ENCODE results near the gene STK25.
"Not testable (repeated sequence)": the region's sequence is repeated elsewhere in the genome, so short reads cannot be mapped to it uniquely, and the experiment has no call there.

Gene STK25

DNA sequence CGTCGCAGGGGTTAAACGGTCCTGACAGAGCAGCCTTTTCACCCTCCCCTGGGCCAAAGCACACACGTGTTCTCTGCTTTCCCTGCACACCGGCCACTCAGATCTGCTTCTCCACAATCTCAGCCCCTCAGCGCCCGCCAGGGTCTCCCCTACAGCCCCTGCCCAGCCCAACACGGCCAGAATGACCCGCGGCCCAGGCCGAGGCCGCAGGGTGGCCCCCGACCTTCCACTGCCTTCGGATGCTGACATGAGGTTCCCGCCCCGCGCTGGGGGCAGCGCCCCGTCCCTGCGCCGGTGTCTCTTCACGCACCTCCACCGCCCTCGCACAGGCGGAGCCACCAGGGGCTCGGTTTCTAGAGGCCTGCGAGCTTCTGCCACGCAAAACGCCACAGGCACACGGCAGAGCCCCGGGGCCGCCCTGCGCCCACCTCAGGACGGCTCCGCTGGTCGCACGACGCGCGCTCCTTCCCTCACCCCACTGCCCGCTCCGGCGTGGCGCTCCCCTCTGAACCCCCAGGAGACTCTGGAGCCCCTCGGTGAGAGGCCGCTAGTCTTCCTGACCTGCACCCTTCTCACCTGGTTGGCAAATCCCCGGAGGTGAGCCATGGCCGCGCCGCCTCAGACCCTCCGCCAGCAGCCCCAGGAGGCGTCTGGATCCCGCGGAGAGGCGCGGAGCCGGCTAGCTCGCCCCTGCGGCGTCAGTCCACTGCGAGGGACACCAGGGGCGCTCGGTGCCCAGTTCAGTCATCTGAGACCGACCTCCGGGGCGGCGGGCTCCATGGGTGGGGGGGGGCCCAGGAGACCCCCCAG is 749 bp downstream of the STK25 start:
- DNase-seq (ENCODE audit: low read depth) = peak; percentile 16

DNA sequence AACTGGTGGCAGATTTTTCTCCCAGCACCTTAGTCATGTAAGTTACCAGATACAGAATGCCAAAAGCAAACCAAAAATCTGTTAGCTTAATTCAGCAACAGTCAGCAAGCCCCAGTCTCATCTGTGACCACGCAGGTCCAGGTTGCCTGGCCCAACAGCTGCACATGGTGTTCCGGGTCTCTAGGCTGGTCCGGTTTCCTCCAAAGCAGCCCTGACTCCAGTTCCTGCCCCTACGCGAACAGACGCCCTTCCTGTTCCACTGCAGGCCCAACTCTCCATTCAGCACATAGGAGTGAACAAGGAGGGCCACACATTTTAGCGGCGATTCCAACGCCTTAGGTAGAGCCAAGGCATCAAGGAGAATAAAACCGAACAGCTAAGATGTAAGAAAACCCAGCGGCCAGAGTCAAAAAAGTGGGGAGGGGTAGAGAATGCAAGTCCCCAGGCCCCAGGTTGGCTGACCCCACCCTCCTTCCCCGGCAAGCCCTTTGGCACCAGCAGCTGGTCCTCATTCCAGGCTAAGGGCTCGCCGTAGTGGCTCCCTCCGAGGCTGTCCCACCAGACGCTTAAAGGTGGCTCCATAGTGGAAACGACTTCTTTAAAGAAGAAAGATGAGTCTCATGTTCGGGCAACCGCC is 1.5 kb downstream of the STK25 start:
- DNase-seq (ENCODE audit: low read depth) = no peak

DNA sequence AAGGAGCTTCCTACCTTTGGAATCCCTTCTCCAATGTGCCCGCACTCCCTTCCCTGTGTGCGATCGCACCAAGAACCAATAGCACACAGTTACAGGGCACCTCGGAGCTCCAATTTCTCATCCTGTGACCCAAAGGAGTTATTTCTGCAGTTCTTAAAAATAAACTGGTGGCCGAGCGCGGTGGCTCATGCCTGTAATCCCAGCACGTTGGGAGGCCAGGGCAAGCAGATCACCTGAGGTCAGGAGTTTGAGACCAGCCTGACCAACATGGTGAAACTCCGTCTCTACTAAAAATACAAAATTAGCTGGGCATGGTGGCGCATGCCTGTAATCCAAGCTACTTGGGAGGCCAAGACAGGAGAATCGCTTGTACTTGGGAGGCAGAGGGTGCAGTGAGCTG is 2.1 kb downstream of the STK25 start:
- not testable (repeated sequence) for DNase-seq (ENCODE audit: low read depth)

DNA sequence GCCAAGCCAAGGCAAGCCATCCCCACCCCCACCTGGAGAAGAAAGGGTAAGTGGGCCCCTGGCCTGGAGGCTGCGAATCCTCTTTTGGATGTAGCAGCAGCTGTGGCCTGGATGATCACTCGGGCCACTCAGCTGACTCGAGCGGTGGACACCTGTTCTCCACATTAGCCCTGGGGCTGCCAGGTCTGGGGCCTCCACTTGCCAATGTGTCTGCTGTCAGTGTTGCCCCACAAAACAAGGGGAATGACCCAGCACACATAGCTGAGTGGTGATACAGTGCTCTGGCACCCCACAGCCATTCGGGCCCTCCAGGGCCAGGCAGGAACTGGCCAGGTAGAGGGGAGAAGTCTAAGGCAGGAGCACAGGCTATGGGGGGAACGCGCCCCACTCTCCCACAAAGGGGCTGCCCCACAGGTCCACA is 2.6 kb downstream of the STK25 start:
- DNase-seq (ENCODE audit: low read depth) = no peak

DNA sequence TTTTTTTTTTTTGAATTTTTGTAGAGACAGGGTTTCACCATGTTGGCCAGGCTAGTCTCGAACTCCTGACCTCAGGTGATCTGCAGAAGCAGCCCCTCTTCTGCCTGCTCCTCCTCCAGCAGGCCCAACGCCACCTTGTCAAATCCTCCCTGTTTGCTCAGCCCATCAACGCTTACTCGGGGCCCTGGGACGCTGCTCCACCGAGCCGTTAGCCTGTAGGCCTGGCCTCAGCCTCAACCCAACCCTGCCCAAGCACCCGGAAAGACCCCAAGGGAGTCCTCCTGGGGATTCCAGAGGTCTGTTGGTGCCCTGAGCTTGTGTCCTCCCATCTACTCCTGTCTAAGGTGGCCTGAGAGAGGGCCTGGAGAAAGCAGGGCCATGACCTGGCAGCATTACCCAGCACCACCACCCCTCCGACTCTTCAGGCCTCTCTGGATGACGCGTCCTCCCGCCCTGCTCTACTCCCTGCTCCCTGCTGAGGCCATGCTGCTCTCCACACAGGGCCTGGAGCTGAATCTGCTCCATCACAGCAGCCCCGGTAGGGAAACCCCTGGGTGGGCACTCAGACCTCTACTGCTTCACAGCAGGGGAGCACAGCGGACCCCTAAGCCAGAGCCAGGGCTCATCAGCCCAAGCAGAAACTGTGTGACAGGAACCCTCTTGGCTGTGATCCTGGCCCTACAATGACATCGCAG is 3.2 kb downstream of the STK25 start:
- DNase-seq (ENCODE audit: low read depth) = no peak

DNA sequence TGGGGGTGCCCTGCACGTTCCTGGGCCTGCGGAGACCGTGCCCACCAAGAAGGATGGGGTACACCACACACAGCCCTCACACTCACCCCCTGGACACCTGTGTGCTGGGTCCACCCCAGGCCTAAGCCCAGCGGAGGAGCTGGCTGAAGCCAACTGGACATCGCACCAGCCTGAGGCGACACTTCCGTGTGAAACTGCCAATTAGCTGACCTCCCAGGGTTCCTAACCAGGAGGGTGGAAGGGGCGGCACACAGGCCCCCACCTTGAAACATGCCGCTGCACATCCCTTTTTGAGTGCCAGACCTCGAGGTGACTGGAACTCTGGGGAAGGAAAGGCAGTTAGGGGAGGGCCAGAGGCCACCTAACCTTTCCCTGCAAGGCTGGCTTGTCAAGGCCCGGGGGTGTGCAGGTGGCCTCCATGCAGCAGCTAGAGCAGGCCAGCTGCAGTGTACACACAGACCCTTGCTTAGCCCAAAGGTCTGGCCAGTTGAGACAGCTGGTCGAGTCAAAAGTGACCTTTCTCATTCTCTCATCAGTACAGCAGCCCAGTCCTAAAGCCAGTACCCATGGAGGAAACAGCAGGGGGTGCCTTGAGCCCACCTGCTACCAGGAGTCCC is 4.5 kb downstream of the STK25 start:
- DNase-seq (ENCODE audit: low read depth) = no peak

DNA sequence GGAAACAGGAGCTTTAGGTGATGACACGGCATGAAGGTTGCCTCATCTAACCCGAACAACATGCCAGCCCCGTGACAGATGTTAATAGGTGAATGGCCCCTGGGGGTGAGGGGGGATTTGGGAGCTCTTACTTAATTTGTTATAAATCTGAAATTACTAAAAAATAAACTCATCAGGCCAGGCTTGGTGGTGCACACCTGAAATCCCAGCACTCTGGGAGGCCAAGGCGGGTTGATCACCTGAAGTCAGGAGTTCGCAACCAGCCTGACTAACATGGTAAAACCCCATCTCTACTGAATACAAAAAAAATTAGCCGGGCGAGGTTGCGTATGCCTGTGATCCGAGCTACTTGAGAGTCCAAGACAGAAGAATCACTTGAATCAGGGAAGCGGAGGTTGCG is 6.1 kb downstream of the STK25 start:
- no peak for DNase-seq (ENCODE audit: low read depth)

DNA sequence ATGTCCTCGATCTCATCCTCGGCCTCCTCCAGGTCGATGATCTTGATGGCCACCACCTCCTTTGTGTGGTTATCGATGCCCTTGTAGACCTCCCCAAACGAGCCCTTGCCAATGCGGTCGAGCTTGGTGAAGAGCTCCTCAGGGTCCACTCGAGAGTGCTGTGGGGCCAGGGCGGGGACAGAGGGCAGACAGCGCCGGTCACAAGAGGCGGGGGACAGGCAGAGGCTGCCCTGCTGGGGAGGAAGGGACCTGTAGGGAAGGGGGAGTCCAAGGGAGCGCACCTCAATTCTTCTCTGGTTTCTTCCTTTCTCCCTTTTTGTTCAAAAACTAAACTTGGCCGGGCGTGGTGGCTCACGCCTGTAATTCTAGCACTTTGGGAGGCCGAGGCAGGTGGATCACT is 6.8 kb downstream of the STK25 start:
- no peak for DNase-seq (ENCODE audit: low read depth)

DNA sequence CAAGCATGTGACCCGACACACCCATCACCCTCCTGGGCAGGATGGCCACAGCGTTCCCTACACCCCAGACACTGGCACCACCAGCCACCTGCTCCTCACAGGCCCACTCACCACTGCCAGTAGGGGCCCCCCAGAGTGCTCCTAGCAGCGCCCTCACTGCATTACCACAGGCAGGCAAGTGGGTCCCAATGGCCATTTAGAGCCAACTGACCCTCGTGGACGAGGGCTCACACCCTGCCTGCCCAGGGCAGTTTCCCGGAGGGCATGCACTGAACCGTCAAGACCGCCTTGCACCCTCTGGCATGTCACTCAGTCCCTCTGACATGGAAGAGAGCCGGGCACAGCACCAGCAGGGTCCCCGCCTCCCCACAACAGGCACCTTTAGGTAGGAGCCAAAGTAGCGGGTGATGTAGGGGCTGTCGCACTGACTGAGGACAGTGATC is 7.3 kb downstream of the STK25 start:
- DNase-seq (ENCODE audit: low read depth) = no peak

DNA sequence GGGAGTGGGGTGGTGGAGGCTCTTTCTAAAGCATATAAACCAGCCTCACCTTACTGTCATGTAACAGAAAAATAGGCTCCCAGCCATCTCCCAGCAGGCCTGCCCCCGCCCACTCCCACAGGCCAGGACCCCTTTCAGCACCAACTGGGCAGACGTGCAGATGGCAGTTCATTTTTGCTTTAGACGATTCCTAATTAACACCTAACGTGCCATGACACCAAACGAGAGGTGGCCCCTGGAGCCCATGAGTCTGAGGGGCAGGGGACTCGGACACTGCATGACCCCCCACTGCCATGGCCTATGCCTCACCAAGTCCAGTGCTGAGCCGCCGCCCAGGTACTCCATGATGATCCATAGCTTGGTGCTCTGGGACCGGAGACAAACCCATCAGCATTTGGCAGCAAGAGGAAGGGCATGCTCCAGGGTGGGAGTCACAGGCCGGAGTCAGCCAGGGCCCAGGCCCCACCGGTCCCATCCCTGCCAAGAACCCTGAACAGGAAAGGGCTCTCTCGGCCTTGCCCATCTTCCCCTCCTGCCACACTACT is 7.9 kb downstream of the STK25 start:
- no peak for DNase-seq (ENCODE audit: low read depth)

DNA sequence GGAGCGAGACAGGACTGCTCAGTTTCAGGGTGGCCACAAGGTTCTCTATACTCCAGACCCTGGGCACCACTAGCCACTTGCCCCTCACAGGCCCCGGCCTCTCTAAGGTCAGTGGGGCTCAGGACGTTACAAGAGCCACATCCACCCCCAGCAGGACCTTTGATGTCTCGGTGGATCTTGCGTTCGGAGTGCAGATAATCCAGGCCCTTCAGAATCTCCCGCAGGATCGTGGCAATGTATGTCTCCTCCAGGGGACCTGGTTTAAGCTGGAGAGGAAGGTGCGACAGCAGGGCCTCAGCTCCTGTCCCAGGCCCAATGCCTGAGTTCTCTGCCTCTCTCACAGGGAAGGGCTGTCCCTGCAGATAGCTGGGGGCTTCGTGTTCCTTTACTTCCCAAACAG is 8.4 kb downstream of the STK25 start:
- DNase-seq (ENCODE audit: low read depth) = no peak

DNA sequence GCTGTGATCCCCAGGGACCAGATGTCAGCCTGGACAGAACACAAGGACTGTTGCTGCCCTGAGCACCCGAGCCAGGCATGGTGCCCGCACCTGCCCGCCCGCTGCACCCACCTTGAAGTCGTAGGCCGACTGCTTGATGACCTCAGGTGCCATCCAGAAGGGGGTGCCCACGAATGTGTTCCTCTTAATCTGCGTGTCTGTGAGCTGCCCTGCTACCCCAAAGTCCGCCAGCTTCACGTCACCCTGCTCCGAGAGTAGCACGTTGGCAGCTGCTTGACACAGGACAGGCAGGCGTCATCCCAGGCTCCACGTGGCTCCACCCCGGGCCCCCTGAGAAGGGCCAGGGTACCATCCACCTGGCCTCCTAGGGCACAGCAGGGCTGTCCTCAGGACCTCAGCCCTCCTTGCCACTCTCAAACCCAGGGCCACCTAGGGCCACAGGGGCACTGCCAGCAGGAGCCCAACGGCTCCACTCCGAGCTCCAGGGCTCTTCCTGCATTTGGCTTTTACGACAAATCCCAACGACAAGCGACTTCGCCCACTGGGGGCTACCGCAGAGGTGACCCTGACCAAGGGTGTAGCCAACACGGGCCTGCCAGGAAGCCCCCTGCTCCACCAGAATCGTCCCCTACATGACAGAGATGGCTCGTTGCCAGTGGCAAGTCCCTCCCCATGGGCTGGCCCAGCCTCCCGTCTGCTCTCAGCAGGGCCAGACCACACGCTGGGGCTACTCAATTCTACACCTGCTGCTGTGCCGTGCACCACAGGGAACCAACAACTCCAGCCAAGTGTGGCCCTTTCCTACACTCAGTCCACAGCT is 9.0 kb downstream of the STK25 start:
- no peak for DNase-seq (ENCODE audit: low read depth)

DNA sequence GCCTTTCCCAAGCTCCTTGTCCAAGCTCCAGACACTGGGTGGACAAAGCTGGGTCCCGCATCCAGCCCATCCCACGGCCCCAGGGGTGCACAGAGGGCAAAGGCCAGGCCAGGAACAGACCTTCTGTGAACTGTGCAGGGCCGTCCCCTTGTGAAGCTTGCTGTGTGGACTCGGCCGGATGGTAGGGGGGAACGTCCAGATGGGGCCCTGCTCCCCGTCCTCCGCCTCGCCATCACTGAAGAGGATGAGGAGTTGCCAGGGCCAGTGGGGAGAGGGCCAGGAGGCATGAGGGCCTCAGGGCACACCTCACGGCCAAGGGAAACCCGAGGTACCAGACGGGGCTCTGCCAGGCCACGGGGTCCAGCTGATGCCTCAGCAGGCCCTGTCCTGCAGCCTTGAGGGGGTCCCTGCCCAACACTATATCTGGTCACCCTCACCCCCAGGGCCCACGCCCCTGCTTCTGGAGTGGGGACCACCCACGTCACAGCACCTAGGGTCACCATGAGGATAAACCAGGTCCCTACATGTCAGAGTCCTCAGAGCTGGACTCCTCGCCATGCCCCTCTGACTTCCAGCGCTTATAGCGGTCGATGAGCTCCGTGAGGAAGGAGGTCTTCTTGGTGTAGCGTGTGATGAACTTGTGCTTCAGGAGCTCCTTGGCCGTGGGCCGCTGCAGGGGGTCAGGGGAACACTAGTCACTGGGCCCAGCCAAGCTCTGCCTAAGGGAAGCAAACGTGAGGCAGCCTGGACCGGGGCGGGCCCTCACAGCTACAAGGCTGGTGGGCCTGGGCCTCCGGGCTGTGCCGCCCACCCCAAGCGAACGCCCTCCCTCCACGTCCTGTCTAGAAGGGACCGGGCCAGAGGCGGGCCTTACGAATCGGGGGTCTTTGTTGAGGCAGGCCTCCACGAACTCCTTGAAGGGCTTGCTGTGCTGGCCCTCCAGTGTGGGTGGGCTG is 10.0 kb downstream of the STK25 start:
- DNase-seq (ENCODE audit: low read depth) = no peak

DNA sequence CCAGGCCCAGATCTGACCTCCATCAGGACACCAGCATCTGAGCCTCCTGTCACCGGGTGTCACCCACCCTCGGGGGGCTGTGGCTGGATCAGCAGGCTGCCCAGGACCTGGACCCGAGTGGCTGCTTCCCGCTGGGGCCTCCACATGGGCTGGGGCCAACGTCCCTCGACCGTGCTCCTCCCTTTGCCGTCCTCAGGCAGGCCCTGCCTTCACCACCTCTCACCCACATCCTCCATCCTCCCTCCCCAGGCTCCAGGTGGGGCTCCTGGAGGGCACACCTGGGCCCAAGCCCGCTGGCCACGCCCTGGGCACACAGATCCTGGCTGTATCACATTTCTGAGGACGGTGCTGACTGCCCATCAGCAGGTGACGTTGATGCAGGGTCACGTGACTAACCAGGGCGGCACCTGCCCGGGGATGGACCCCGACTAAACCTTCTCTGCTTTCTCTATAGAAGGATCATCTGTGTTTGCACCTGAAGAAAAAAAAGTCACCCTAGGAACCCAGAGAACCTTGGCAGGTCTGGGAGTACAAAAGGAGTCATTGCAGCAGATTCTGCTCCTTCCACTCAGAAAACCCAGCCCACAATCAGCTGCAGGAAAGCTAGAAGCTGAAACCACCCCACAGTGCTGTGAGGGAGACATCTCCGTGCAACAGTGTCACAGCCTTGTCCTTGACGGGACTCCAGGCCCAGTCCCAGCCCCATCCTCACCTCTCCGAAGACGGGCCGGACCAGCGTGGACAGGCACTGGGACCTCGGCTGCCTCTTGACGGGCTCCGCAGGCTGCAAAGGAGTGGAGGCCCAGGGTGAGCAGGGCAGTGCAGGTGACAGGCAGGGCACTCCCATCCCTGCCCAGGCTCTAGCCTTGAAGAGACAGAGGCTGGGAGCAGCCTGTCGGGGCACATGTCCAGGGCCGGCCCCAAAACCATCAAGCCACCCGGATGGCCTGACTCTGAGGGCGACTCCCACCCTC is 11.2 kb downstream of the STK25 start:
- no peak for DNase-seq (ENCODE audit: low read depth)

DNA sequence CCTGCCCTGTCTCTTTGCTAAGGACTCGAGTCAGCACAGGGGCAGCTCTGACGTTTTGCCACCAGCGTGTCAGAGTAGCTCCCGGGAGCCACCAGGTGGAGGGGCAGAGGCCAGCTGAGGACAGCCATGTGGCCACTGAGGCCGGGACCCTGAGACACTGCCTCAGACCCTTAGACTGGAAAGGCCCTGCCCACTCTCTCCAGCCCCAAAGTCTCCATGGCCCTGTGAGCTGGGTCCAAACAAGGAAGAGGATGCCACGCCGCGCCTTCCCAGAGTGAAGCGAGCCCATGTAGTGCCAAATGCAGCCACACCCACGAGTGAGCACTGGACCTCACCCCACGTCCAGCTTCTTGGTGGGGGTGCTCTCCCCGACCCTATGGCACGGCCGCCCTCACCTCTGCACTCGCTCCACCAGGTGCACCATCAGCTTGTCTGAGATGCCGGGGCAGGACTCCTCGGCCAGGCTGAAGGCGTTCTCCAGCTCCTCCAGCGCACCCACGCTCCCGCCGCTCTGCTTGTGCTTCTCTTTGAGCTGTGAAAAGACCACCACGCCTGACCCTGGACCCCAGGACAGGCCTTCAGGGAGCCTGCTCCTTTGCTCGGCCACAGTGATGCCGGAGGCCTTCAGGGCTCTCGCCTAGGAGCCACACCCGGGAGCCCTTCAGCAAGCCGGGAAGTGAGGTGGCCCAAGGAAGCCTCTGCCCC is 12.2 kb downstream of the STK25 start:
- no peak for DNase-seq (ENCODE audit: low read depth)

DNA sequence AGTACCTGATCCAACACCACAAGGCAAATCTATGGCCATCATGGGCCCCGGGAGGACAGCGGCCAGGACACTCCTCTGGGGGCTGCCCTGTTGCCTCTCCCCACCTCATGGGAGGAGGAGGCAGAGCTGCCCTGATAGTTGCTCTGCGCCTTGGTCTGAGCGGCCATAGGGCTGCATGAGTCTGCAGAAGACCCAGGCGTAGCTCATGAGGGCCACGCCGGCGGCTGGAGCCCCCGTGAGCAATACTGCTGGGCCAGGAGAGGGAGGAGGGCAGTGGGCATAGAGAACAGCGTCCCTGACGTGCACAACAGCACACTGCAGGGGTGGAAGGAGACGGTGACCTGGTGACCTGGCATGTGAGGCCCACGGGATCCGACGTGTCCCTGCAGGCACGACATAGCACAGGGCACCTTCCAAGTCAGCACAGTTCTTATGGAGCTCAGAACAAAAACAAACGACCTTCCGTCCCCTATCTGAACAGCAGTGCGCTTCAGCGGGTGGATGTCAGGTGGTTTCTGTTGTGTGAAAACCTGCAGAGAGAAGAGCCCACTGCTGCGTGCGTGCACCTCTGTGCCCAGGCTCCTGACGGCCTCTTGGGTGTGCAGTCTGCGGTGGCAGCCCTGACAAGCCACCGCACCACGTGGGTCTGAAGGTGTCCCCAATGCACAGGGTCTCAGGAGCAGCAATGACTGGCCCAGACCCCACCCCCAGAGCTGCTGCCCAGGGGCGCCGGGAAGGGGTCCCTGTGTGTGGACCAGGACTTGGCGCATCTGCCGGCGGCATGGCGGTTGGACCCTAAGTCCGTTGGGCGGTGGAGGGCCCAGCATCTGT is 13.0 kb downstream of the STK25 start:
- DNase-seq (ENCODE audit: low read depth) = no peak

DNA sequence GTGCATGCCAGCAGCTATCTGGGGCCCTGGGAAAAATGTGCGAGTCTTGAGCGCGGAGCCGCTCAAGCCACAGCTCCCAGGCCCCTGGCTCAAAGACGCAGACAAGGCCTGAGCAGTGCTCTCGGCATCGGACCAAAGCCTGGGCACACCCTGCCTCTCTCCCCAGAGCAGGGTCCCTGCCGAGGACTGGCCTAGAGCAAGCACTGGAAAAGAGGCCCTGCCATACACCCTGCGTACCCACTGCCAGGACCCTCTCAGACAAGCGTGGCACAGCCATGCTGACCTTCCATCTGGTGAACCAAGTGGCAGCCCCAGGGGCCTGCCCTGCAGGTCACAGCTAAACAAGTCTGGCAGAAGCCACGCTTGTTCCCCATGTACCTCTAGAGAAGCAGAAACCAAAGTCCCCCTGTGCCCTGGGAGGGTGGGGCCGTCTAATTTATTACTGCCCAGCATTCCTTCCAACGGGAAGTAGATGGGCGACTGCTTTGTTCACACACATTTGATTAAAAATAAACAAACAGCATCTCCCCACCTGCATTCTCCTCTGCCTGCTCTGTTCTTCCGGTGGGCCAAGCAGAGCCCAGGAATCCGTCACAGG is 14.0 kb downstream of the STK25 start:
- DNase-seq (ENCODE audit: low read depth) = no peak
